ENCODE results near the gene UBE2V1. TPM values are rescaled to one million over a fixed set of nuclear protein-coding genes. Genes with fewer than 3 reads are reported as not detected.
"Not testable (repeated sequence)": the region's sequence is repeated elsewhere in the genome, so short reads cannot be mapped to it uniquely, and the experiment has no call there.

UBE2V1 gene
- total RNA-seq, 2 donors from 2014 or later = 47.1 to 64.7 TPM

DNA sequence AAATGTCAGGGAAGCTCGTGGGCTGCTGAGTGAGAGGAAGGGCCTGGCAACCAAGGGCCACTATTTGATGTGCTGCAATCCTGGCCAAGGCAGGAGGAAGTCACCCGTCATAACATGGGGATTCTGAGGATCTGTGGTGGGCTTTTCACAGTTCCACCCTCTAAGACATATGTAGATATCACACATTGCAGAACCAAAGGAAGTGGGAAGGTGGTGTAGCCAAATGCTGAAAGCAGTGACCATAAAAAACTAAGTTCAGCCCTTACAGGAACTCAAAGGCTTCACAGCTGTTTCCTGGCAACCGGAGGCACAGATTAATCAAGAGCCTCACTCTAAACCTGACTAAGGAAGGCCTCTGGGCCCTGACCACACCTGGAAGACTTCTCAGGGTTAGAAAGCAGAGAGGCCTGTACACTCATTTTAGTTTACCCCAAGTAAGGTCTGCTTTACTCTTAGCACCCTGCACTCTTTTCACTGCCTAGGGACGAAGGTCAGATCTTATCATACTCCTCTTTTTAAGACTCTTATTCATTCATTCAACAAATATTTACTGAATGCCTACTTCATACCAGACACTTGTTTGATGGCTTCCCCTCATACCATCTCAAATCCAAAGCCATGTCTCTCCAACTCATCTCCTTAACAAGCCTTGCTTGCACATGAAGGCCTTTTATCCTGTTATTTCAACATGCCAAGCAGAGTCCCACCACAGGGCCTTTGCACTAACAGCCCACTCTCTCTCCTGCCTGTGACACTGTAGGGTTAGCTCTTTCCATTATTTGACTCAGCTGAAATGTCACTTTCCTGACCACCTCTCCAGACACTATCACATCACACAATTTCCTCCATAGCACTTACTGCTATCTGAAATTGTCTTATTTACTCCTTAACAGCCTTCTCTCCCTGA, 2.6 kb downstream of the UBE2V1 start:
- no peak for DNase-seq (ENCODE audit: low spot score)
- Histone ChIP-seq H3K36me3 (no peaks in the 10 kb centered on the region), H3K9me3 (no peaks in the 10 kb centered on the region), H3K4me1 (replicated peaks) (peaks cover 21% of the 10 kb centered on the region), H3K27ac (no peak overlapping the region), H3K27me3 (replicated peaks; ENCODE audit: insufficient read depth) (no peaks in the 10 kb centered on the region), H3K4me3 (no peak overlapping the region)
- intact Hi-C loops (cut with DNase I) = loop anchor here (10.0 kb wide), 1 partner anchor 354 kb away; no protein-coding TSS in a partner anchor
- TF ChIP-seq, protein P1, sequence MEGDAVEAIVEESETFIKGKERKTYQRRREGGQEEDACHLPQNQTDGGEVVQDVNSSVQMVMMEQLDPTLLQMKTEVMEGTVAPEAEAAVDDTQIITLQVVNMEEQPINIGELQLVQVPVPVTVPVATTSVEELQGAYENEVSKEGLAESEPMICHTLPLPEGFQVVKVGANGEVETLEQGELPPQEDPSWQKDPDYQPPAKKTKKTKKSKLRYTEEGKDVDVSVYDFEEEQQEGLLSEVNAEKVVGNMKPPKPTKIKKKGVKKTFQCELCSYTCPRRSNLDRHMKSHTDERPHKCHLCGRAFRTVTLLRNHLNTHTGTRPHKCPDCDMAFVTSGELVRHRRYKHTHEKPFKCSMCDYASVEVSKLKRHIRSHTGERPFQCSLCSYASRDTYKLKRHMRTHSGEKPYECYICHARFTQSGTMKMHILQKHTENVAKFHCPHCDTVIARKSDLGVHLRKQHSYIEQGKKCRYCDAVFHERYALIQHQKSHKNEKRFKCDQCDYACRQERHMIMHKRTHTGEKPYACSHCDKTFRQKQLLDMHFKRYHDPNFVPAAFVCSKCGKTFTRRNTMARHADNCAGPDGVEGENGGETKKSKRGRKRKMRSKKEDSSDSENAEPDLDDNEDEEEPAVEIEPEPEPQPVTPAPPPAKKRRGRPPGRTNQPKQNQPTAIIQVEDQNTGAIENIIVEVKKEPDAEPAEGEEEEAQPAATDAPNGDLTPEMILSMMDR (IDR thresholded peaks at IDR 0.05) = no peak
- no peak for TF ChIP-seq POLR2AphosphoS5 (IDR thresholded peaks at IDR 0.05)
- TF ChIP-seq POLR2A (IDR thresholded peaks at IDR 0.05) = no peak
- 38% methylated on average over 4 of the region's 4 CpGs for WGBS

DNA sequence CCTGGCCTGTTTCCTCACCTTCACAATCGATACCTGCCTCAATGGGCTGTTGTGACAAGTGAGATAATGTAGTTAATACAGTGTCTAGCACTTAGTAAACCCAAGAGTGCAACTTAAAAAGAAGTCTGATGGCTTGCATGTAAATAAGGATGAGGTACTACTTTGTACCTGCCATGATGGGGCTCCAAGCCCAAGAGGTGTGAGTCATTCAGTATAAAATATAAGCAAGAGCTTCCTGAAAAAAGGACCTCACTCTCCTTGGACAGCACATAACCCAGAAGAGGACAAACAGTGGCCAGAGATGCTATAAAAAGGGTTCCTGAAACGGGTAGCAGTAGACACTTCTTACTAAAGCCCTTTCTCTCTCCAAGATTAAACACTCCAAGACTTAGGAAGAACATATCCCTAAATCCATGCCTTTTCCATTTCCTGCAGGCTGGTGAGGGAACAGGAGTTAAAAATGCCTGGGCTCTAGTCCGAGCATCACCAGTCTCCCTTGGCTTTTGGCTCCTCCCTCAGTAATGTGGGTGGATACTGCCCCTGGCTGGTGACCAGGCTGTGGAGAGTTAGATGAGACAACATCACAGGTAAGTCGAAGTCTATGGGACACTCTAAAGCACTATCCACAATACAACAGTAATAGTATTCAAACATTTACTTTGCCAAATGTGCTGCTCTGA, 4.3 kb downstream of the UBE2V1 start:
- 50% methylated on average over 4 of the region's 4 CpGs for WGBS

DNA sequence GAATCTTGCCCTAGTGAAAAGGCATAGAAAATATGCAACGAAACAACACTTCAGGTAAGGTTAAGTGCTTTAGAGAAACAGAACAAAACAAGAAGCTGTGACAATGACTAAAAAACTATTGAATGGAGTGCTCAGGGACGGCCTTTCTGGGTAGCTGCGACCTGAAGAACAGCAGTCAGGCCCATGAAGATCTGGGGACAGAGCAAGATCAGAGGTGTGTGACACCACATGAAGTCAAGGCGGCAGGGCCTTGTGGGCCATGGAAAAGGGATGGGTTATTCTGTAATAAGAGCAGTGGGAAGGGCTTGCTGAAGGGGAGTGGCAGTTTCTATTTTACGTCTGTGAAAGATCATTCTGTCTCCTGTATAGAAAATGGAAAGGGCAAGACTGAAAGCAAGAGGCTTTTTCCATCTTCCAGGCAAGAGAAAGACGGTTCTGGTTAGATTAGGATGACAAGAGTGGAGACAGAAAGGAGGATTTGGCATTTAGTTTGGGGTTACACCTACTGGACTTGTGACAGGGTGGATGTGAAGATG, 5.1 kb downstream of the UBE2V1 start:
- Histone ChIP-seq H3K4me3 (no peak overlapping the region), H3K27ac (no peak overlapping the region), H3K36me3 (no peaks in the 10 kb centered on the region), H3K4me1 (replicated peaks) (peaks cover 21% of the 10 kb centered on the region), H3K9me3 (no peaks in the 10 kb centered on the region), H3K27me3 (replicated peaks; ENCODE audit: insufficient read depth) (no peaks in the 10 kb centered on the region)
- WGBS = 65% methylated on average over 6 of the region's 6 CpGs
- intact Hi-C loops (cut with DNase I) = no loop called here
- DNase-seq (ENCODE audit: low spot score) = no peak
- TF ChIP-seq POLR2A (IDR thresholded peaks at IDR 0.05) = no peak
- TF ChIP-seq, protein P1 (IDR thresholded peaks at IDR 0.05) = no peak
- no peak for TF ChIP-seq POLR2AphosphoS5 (IDR thresholded peaks at IDR 0.05)

More for the DNA sequence above, 4.3 kb downstream of the UBE2V1 start:
- Histone ChIP-seq H3K4me3 (no peak overlapping the region), H3K27me3 (replicated peaks; ENCODE audit: insufficient read depth) (no peaks in the 10 kb centered on the region), H3K4me1 (replicated peaks) (peaks cover 21% of the 10 kb centered on the region), H3K36me3 (no peaks in the 10 kb centered on the region), H3K9me3 (no peaks in the 10 kb centered on the region), H3K27ac (no peak overlapping the region)
- no peak for TF ChIP-seq POLR2AphosphoS5 (IDR thresholded peaks at IDR 0.05)
- TF ChIP-seq POLR2A (IDR thresholded peaks at IDR 0.05) = no peak
- TF ChIP-seq, protein P1 (IDR thresholded peaks at IDR 0.05) = no peak
- intact Hi-C loops (cut with DNase I) = no loop called here
- no peak for DNase-seq (ENCODE audit: low spot score)

DNA sequence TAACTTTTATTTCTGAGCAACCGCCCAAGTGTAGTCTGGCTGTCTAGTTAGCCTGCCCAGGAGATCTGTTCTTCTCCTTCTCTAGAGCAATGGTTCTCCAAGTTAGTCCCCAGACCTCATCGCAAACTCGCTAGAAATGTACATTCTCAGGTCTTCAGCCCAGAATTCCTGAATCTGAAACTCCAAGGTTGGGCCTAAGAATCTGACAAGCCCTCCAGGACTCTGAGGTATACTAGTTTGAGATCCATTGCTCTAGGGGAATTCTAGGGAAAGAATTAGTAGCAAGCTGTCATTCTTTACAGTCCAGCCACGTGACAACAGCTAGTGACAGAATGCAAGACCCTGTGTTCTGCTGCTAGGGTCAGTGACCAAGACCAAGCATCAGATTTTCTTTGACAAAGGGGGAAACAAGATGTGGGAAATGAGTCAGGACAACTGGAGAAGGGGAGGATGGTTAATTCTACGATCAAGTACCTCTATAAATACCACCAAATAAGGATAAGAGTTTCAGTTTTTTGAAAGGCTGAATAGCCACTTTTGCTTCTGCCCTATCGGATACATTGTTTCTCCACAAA, 5.8 kb downstream of the UBE2V1 start:
- no peak overlapping the region for H3K4me3 ChIP-seq
- peaks cover 21% of the 10 kb centered on the region for H3K4me1 ChIP-seq (replicated peaks)
- H3K36me3 ChIP-seq = no peaks in the 10 kb centered on the region
- no peaks in the 10 kb centered on the region for H3K27me3 ChIP-seq (replicated peaks; ENCODE audit: insufficient read depth)
- intact Hi-C loops (cut with DNase I) = no loop called here
- 72% methylated on average over 6 of the region's 6 CpGs for WGBS
- TF ChIP-seq POLR2A (IDR thresholded peaks at IDR 0.05) (no peak), POLR2AphosphoS5 (IDR thresholded peaks at IDR 0.05) (no peak)
- TF ChIP-seq, protein P1 (IDR thresholded peaks at IDR 0.05) = no peak
- DNase-seq (ENCODE audit: low spot score) = no peak
- H3K27ac ChIP-seq = no peak overlapping the region
- H3K9me3 ChIP-seq = no peaks in the 10 kb centered on the region

DNA sequence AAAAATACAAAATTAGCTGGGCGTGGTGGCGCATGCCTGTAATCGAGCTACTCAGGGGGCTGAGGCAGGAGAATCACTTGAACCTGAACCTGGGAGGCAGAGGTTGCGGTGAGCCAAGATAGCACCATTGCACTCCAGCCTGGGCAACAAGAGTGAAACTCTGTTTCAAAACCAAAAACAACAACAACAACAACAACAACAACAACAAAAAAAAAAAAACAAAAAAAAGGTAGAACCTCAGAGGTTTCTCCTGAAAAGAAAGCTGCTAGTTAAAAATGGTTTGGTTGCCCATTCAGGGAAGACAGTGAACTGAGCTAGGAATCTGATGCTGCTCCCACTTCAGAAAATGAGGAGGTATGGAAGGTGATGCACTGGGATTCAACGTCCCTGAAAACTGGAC, 6.3 kb downstream of the UBE2V1 start:
- H3K27me3 ChIP-seq (replicated peaks; ENCODE audit: insufficient read depth); H3K4me3 ChIP-seq; H3K27ac ChIP-seq; H3K36me3 ChIP-seq; DNase-seq (ENCODE audit: low spot score); intact Hi-C loops (cut with DNase I); H3K9me3 ChIP-seq: not testable (repeated sequence)
- 76% methylated on average over 5 of the region's 5 CpGs for WGBS
- H3K4me1 ChIP-seq (replicated peaks) = peaks cover 18% of the 10 kb centered on the region

DNA sequence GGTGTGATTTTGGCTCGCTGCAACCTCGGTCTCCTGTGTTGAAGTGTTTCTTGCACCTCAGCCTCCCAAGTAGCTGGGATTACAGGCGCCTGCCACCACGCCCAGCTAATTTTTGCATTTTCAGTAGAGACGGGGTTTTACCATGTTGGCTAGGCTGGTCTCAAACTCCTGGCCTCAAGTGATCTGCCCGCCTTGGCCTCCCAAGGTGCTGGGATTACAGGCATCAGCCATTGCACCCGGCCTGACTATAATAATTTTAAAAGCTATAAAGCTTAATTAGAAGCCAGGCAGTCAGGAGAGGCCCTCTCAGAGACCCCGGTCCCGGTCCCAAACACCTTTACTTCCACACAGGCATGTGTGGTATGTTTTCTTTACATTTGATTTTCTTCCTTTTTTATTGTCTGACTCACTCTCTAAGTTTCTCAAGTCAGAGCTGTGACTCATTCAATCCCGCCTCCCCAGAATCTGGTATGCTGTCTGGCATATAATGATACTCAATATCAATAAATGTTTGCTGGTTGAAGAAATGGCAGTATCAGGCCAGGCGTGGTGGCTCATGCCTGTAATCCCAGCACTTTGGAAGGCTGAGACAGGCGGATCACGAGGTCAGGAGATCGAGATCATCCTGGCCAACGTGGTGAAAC, 9.4 kb downstream of the UBE2V1 start:
- intact Hi-C loops (cut with DNase I); H3K27ac ChIP-seq; H3K4me3 ChIP-seq; DNase-seq (ENCODE audit: low spot score); H3K9me3 ChIP-seq; H3K4me1 ChIP-seq (replicated peaks); H3K27me3 ChIP-seq (replicated peaks; ENCODE audit: insufficient read depth); H3K36me3 ChIP-seq: not testable (repeated sequence)
- WGBS = 81% methylated on average over 15 of the region's 15 CpGs

DNA sequence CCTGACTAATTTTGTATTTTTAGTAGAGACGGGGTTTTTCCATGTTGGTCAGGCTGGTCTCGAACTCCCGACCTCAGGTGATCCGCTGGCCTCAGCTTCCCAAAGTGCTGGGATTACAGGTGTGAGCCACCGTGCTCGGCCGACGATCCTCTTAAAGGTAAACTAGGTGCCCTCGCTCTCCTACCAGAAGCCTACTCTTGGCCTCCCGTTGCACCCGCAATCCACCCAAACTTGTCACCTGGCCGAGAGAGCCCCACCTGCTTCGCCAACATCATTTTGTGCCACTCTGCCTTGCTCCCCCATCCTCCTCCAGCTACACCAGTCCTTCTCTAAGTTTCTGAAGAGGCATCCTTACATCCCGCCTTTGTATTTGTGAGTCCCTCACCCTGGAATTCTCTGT, 10.4 kb downstream of the UBE2V1 start:
- H3K36me3 ChIP-seq; H3K4me3 ChIP-seq; H3K4me1 ChIP-seq (replicated peaks); DNase-seq (ENCODE audit: low spot score); H3K27me3 ChIP-seq (replicated peaks; ENCODE audit: insufficient read depth); intact Hi-C loops (cut with DNase I); H3K9me3 ChIP-seq; H3K27ac ChIP-seq: not testable (repeated sequence)
- 94% methylated on average over 14 of the region's 14 CpGs for WGBS

Data from prostate gland (tissue), 2 donors.